NCI-H2107 treated with DMSO at 0.1 percent for 48 hours (cell line): ENCODE measurements around the gene MOB3A.

ENCODE experiments used
- DNase-seq: peaks from one replicate; lab custom pipeline; 2025; ENCODE audit not compliant: unreplicated experiment; lab: John Stamatoyannopoulos, UW

MOB3A gene

GRCh38 chr19:2047449-2048103 lies 48.5 kb downstream of the MOB3A start:
- no peak for DNase-seq

GRCh38 chr19:2047076-2047448 lies 49.1 kb downstream of the MOB3A start:
- no peak for DNase-seq

- DNase-seq: no peak
Measured at GRCh38 chr19:2046046-2046907, 49.8 kb downstream of the MOB3A start.

GRCh38 chr19:2045501-2046045 lies 50.6 kb downstream of the MOB3A start:
- DNase-seq: no peak

- no peak for DNase-seq
Measured at GRCh38 chr19:2044709-2045500, 51.2 kb downstream of the MOB3A start.

GRCh38 chr19:2043961-2044708 lies 52.0 kb downstream of the MOB3A start:
- DNase-seq: no peak

- DNase-seq: no peak
Measured at GRCh38 chr19:2043251-2043641, 52.9 kb downstream of the MOB3A start.

- DNase-seq: no peak
Measured at GRCh38 chr19:2042485-2043250, 53.5 kb downstream of the MOB3A start.

GRCh38 chr19:2041683-2042484 lies 54.2 kb downstream of the MOB3A start:
- DNase-seq: peak; percentile 80

- DNase-seq: no peak
Measured at GRCh38 chr19:2041433-2041682, 54.8 kb downstream of the MOB3A start.

GRCh38 chr19:2040647-2041432 lies 55.3 kb downstream of the MOB3A start:
- DNase-seq: no peak

- no peak for DNase-seq
Measured at GRCh38 chr19:2039959-2040646, 56.0 kb downstream of the MOB3A start.

- DNase-seq: no peak
Measured at GRCh38 chr19:2039089-2039958, 56.8 kb downstream of the MOB3A start.

- DNase-seq: no peak
Measured at GRCh38 chr19:2038284-2039088, 57.6 kb downstream of the MOB3A start.

GRCh38 chr19:2037651-2038255 lies 58.4 kb downstream of the MOB3A start:
- DNase-seq: no peak

- DNase-seq: no peak
Measured at GRCh38 chr19:2036424-2036823, 59.7 kb downstream of the MOB3A start.
